GM12892 (cell line): ENCODE results near the gene EYS.

Source experiments
- DNase-seq: peaks from one replicate; pipeline ENCODE4 v3.0.0; 2011; ENCODE audit not compliant: insufficient read length
- FAIRE-seq: peaks from 2 replicates; lab custom pipeline; 2011; peaks lifted over from hg19 to GRCh38; lab: Jason Lieb, UNC
- POLR2A ChIP-seq: IDR thresholded peaks from 2 replicates; pipeline ENCODE4 v1.6.1; 2011; ENCODE audit warnings: low read depth, low read length, control low read depth
- POLR2AphosphoS5 ChIP-seq: IDR thresholded peaks from 2 replicates; pipeline ENCODE4 v1.6.1; 2011; ENCODE audit warnings: low read depth, low read length, control low read depth
- TAF1 ChIP-seq: IDR thresholded peaks from 2 replicates; pipeline ENCODE4 v1.6.1; 2011; ENCODE audit warnings: low read depth, mild to moderate bottlenecking, control low read depth, low read length, borderline replicate concordance

Gene EYS

GRCh38 chr6:64445038-64445437 lies 1262.0 kb downstream of the EYS start:
- DNase-seq (no peak), FAIRE-seq (no peak)
- TF ChIP-seq POLR2A, result no peak
- TF ChIP-seq POLR2AphosphoS5, result no peak
- TF ChIP-seq TAF1, result no peak

- no peak for FAIRE-seq
- TF ChIP-seq POLR2AphosphoS5 (no peak), POLR2A (no peak), TAF1 (no peak)
- no peak for DNase-seq
These were observed 1267.8 kb downstream of the EYS start for GRCh38 chr6:64439274-64439673.

- FAIRE-seq (no peak), DNase-seq (no peak)
- TF ChIP-seq POLR2AphosphoS5, result no peak
- TF ChIP-seq TAF1, result no peak
- TF ChIP-seq POLR2A, result no peak
These were observed 1269.0 kb downstream of the EYS start for GRCh38 chr6:64437996-64438395.

GRCh38 chr6:64429926-64430325 lies 1277.1 kb downstream of the EYS start:
- FAIRE-seq, result no peak
- DNase-seq, result no peak
- TF ChIP-seq POLR2A (no peak), POLR2AphosphoS5 (no peak), TAF1 (no peak)

- TF ChIP-seq TAF1, result no peak
- TF ChIP-seq POLR2AphosphoS5, result no peak
- TF ChIP-seq POLR2A, result no peak
These were observed 1278.8 kb downstream of the EYS start for GRCh38 chr6:64428186-64428585.

GRCh38 chr6:64415926-64416325 lies 1291.1 kb downstream of the EYS start:
- DNase-seq (no peak), FAIRE-seq (no peak)
- TF ChIP-seq TAF1 (no peak), POLR2A (no peak), POLR2AphosphoS5 (no peak)

More at GRCh38 chr6:64428186-64428585, 1278.8 kb downstream of the EYS start:
- no peak for DNase-seq
- no peak for FAIRE-seq

- no peak for TF ChIP-seq TAF1
- no peak for TF ChIP-seq POLR2AphosphoS5
- TF ChIP-seq POLR2A, result no peak
- DNase-seq (no peak), FAIRE-seq (no peak)
These were observed 1295.8 kb downstream of the EYS start for GRCh38 chr6:64411226-64411625.

GRCh38 chr6:64409948-64410347 lies 1297.1 kb downstream of the EYS start:
- no peak for DNase-seq
- FAIRE-seq, result no peak
- TF ChIP-seq TAF1, result no peak
- no peak for TF ChIP-seq POLR2AphosphoS5
- TF ChIP-seq POLR2A, result no peak

- TF ChIP-seq TAF1 (no peak), POLR2AphosphoS5 (no peak), POLR2A (no peak)
- FAIRE-seq (no peak), DNase-seq (no peak)
These were observed 1302.6 kb downstream of the EYS start for GRCh38 chr6:64404396-64404795.

GRCh38 chr6:64383277-64383676 lies 1323.7 kb downstream of the EYS start:
- no peak for FAIRE-seq
- TF ChIP-seq POLR2AphosphoS5, result no peak
- TF ChIP-seq TAF1, result no peak
- no peak for TF ChIP-seq POLR2A
- no peak for DNase-seq

GRCh38 chr6:64376394-64376793 lies 1330.6 kb downstream of the EYS start:
- TF ChIP-seq POLR2AphosphoS5, result no peak
- TF ChIP-seq TAF1, result no peak
- TF ChIP-seq POLR2A, result no peak
- no peak for FAIRE-seq
- DNase-seq, result no peak

- DNase-seq (no peak), FAIRE-seq (no peak)
- TF ChIP-seq POLR2AphosphoS5 (no peak), POLR2A (no peak), TAF1 (no peak)
These were observed 1349.6 kb downstream of the EYS start for GRCh38 chr6:64357430-64357829.
